GM18498 (cell line): ENCODE measurements around the gene BABAM1.

Experiments
- ATAC-seq: cut with Tn5 transposase; IDR thresholded peaks from one replicate; pipeline ENCODE4 v1.9.1; 2021; ENCODE audit warnings: mild to moderate bottlenecking, moderate library complexity; ENCODE audit not compliant: unreplicated experiment

BABAM1 gene

DNA sequence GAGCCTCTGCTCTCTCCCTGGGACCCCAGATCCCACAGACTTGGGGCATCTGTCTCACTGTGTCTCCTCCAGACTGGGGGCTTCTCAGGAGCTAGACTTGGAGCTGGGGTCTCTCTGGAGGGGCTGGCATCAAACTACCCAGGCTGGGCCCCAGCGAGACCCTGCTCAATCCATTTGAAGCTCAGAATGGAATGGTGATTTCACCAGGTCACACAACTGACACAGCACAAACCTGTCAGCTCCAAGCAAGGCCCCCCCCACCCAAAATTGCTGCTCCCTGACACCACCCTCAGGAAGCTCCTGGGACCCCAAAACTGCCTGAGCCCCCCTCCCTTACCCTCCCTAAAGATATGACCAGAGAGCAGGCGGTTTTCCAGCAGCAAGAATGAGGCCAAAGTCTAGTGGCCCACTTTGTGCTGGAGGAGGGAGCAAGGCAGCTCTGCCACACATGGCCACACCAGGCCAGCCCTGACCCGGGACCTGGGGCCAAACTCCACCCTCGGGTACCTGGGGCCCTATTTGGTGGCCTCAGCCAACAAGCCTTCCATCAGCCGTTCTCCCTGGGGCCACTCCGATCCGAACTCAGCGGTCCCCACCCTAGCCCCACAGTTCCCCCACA, 23.9 kb upstream of the BABAM1 start:
- no peak for ATAC-seq

DNA sequence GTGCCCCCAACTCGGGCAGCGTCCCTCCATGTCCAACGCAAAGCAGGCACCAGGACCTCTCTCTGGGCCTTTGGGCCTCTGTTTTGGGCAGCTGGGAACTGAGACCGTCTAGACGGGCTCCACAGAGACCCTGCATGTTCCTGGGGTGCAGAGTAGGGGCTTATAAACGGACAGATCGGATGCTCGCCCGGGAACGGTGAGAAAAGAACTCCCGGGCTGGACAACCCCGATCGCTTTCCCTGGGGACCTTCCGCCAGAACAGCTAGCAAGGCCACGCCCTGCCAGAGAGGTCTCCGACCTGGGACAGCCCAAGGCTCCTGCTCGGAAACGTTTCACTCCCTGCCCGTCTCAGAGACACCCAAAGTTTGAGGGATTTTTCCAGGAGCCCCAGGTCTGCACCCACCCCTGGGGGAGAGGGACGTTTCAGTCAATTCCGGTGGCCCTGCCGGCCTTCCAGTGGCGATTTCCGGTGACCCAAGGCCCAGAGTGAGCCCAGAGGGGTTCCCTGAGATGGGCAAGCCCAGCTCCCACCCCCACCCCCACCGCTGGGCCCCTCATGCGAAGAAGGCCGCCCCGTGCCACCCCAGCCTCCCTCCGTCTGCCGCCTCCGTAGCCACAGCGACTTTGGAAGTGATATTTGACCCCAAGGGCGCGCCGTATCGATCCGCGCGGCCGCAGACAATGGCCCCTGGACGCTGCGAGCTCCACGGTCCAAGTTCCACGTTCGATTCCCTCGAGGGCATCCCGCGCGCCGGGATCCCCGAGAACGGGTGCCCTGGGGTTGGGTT, 23.2 kb upstream of the BABAM1 start:
- no peak for ATAC-seq

DNA sequence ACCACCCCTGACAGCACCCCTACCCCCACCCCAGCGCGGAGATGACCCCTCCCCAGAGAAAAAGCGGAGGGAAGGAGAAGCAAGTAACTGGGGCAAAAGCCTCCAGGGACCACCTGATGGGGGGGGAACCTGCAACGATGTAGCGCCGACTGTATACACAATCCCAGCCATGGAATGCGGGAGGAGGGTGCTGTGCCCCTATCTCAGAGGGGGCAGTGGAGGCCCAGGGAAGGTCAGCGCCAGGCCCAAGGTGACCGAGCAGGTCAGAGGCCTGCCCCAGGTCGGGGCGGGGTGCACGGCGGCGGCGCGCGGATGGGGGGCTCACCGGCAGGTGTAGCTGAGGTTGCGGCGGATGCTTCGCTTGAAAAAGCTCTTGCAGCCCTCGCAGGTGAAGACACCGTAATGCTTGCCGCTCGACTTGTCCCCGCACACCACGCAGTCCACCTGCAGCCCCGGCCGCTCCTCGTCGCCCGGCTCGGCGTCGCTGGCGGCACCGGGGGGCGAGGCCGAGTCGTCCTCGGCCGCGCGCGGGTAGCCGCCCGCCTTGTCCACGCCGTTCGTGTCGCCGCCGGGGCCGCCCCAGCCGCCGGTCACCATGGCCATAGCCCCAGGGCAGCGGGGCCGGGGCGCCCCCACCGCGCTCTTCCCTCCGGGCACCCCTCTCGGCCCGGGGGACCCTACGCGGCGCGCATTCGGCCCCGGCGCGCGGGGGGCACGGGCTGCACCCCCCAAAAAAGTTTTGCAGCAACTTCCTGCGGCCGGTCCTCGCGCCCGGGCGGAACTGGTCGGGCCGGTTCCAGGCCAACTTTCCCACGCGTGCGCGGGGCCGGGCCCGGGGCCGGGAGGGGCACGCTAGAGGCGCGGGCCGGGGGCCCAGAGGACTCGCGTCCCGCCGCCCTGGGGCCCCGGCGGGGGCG, 22.4 kb upstream of the BABAM1 start:
- ATAC-seq: no peak

DNA sequence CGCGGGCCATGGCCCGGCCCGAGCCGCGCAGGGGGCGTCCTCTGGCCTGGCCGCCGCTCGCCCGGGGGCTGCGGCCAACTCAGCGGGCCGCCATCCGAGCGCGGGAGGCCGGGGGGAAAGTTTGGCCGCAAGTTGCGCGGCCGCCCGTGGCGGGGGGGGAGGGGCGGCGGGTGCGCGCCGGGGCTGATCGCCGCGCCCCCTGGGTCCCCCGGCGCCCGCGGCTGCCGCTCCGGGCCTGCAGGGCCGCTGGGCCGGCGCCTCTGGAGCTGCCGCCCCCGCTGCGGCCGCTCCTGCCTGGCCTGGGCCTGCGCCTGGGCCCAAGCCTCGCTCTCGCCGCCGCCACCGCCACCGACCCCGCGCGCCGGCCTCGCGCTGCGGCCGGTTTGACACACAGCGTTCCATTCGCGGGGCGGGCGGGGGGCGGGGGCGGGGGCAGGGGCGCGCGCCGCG, 21.7 kb upstream of the BABAM1 start, which contains the start of gene NR2F6:
NR2F6 (minus strand) TSS at position 385 of the 450 bp plus-strand sequence. CDS start 699 bp downstream, outside the sequence.
- ATAC-seq: peak; percentile 25

DNA sequence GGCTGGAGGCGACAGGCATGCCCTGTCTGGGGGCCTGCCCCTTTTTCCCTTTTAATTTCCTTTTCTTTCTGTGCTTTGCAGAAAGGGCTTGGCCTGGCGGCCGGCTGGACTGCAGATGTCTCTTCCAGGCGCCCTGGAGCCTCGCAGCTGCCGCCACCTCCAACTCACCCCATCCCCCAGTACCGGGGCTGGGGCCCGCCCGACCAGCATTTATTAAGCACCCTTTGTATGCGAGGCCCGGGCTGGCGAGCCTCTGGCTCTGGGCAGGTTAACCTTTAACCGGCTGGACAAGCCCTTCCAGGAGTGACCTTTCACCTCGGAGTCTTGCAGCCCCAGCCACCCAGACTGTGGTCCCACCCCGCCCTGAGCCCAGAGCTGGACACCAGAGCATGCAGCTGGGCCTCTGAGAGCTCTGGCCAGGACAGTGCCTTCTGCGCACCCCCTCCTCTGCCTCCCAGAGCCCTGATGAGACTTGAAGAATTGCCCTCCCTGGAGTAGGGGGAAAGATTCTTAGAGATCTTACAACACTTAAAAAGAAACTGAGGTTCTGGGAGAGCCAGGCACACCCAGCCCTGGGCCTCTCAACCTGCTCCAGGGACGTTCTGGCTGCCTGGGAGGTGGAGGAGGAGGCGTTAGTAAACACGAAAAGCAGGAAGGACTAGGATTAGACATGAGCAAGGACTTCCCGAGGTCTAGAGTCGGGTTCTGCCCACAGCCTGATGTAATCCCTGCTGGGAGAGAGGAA, 20.4 kb upstream of the BABAM1 start:
- no peak for ATAC-seq

DNA sequence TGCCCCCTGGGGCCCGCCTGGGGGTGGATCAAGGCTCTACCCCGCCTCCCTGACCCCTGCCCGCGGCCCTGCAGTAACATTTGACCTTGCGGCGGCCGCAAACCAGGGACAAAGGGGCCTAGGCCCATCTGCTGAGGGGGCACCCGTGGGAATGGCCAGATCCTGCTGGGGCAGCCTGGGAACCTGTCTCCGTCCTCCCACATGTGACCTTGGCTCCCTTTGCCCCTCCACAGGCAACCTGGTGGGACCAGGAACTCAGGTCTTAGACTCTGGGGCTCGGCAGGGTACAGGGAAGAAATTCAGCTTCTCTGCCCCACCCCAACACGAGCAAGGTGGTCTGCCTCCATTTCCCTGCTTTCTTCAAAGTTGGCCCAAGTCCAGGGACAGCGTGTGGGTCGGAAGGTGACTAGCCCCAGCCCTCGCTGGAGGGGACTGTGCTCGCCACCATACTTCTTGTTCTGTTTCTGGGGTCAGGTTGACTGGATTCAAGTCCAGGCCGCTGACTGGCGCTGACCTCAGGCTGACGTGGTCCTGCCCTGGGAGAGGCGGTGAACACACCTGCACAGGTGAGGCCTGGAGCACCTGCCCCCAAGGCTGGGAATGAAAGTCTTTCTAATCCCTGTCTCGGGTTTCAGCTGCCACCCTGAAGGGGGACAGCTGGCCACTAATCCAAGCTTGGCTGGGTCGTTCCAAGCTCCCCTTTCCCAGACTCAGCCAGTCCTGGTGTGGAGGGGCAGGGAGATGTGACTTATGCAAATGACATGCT, 19.0 kb upstream of the BABAM1 start:
- no peak for ATAC-seq

DNA sequence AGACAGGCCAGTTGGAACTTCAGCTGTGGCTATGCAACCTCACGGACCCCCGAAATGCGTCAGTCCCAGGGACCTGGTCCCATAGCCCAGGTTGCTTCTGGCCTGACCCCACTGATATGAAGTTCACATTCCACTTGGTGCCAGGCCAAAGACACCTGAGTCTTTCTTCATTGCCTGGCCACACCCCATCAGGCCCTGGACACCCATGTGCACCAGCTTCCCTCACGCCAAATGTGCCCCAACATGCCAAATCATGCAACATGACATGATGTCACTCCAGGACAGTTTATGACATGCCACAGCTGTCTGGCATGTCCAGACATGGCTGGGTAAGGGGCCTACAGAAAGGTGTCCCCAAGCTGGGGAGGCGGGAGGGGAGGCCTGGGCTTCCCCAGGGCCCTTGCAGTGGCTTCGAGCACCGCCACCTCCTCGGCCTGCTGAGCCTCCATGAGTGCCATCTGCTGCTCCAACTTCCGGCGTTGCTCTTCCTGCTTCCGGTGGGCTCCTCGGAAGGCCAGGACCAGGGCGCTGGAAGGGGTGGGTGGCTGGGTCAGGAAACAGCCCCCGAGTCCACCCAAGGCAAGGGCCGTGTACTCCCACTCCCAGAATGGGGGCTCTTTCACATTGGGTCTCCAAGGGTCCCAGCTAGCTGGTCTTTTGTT, 17.2 kb upstream of the BABAM1 start:
- no peak for ATAC-seq

DNA sequence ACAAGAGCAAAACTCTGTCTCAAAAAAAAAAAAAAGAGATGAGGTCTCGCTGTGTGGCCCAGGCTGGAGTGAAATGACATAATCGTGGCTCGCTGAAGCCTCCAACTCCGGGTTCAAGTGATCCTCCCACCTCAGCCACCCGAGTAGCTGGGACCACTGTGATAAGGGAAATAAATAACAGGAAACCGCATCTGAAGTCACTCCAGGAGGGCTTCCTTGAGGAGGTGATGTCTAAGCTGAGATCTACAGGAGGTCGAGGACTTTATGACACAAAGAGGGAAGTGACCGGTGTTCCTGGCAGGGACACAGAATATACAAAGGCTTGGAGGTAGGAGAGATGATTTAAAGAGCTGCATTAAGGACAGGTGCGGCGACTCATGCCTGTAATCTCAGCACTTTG, 12.6 kb upstream of the BABAM1 start:
- no peak for ATAC-seq

DNA sequence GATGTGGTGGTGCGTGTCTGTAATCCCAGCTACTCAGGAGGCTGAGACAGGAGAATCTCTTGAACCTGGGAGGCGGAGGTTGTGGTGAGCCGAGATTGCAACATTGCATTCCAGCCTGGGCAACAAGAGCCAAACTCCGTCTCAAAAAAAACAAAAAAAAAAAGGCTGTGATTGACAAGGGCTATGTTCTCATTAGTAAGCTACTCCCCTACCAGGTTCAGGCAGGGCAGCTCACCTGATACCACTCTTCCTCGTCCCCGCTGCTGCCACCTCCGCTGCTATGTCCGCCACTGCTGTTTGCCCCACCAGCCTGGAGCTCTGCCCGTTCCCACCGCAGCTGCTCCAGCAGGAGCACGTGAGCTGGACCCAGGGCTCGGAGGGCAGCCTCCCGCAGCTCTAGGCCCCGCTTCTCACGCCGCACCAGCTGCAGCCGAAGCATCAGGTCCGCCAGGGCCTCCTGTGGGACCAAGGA, 12.1 kb upstream of the BABAM1 start:
- ATAC-seq: no peak

DNA sequence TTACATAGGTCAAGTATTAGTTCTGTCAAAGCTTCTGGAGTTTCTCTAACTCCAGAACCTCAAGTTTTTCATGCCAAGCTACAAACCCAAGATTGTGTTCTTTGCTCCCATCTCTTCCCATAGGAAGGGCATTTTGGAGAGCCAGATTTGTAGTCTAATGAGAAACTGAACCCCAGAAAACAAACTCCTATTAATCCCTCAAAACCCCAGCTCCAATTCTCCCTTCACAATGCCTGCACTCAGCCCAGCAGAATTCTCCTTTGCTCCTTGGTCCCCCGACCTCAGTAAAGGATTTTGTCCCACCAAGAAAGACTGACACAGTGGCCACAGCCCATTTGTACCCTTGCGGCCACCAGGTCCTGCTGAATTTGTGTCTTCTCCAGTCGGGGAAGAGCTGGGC, 11.1 kb upstream of the BABAM1 start:
- ATAC-seq: no peak

DNA sequence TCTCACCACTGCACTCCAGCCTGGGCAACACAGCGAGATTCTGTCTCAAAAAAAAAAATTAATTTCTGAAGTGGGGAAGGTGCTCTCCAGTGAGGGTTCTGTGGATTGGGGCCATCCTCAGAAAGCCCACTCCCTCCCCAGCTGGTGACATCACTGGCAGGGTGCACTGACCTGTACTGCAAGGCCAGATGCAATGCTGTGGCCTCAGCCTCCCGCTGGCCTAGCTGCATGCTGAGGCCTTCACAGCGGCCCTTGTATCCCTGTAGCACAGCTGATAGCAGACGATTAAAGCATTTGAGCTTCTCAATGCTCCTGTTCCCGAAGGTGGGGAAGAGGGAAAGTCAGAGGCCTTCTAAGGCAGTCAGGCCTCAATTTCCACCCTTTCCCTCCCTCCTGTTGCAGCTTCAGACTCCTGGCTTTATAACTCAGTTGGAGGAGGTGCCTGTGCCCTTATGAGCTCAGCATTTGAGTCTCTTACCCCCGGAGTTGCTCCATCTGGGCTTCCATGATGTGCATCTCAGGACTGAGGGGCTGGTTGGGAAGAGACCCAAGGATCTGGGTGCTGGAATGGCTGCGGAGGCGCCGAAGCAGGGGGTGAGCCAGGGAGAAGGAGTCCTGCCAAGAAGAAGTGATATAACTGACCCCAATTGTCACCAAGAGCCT, 8.0 kb upstream of the BABAM1 start:
- no peak for ATAC-seq

DNA sequence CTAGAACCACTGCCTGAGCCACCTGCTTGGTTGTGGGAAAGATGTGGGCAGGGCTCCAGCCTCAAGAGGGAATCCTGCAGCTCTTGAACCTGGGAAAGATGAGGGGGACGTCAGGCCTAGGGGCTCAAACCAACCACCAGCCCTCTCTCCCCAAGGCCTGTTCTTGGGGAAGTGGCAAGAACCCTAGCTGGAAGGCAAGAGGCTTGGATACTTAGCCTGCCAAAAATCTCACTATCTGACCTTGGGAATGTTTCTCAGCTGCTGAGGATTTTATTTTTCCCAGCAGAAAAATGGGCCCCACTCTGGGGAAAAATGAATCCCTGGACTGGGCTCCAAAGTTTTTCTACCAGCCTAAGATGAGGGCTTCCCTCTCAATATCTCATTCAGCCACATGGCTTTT, 7.3 kb upstream of the BABAM1 start:
- ATAC-seq: no peak

DNA sequence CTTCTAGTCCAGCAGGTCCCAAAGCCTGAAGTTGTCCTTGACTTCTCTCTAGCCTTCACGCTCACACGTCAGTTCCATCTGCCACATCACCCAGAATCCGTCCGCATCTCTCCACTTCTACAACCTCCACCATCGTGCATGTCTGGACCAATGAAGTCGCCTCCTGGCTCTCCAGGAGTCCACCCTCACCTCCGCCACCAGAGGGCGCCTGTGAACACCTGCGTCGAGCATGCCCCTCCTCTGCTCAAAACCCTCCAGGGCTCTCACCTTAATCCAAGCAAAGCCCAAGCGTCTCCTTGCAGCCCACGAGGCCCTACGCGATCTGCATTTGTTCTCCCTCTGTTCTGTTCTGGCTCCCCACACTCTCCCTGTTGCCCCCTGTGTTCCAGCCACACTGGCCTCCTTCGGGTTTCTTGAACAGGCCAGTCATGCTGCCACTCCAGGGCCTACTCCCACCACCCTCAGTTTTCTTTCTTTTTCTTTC, 6.4 kb upstream of the BABAM1 start:
- ATAC-seq: peak; percentile 75

DNA sequence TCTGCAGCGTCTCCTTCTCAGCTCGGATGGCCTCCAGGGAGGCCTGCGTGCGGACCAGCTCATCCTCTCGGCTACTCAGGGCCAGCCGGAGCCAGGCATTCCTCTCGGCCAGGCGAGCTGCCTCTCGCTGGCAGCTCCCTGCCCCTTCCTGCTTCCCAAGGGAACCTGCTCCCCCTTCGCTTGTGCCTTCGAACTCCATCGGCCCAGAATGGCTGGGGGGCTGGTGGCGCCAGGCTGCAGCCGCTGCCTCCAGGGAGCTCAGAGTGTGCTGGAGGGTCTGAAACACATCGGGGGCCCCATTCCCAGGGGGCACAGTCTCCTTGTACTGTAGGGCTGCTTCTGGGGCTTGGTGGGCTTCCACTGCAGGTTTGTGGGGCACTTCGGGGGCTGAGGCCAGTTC, 4.7 kb upstream of the BABAM1 start:
- ATAC-seq: no peak

DNA sequence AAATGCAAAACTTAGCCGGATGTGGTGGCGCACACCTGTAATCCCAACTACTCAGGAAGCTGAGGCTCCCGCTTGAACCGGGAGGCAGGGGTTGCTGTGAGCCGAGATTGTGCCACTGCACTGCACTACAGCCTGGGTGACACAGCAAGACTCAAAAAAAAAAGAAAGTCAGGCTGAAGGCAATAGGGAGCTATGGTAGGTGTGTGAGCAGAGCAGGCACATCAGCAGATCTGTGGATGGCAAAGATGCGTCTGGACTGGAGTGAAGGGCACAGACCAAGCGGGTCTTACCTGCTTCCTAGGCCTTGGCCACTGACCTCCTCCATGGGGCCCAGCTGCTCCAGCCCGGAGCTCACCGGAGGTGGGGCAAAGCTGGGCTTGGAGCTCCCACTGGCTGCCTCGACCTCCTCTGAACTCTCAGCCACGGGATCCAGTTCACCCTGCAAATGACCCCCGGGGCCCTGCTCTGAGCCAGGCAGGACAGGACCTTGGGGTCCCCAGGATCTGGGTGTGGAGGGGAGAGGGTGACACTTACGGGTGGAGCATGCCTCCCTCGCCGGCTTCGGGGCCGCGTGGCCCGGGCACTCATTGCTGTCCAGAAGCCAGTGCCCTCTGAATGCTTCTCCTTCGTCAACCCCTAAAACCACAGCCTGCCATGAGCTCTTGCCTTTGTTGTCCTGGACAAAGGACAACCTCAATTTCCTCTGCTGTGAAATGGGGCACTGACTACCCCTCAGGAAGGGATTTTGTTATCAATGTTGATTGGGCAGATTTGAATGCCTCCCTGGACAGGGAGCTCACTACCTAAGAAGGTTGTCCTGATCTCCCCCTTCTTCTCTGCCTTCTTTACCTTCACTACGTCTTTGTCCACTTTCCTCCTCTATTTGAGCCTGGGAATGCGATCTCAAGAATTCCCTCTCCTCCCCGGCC, 3.3 kb upstream of the BABAM1 start:
- ATAC-seq: no peak

DNA sequence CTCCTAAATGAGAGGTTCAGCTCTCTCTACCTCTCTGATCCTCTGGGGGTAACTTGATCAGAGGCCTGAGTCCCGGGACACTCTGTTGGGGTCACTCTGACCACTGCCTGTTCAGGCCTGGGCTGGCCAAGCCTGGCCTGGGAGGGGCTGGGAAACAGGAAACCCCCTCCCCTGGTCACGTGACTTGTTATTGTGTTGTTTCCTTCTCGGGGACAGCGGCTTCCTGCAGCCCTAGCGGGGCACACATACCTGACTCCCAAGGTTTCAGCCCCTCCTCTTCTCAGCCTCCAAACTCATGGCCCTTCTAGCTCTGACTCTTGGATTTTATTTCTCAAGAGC, 2.6 kb upstream of the BABAM1 start, which contains the start of gene USHBP1:
USHBP1 (minus strand) TSS at position 105 of the 339 bp plus-strand sequence. CDS start 446 bp downstream, outside the sequence.
- ATAC-seq: no peak

DNA sequence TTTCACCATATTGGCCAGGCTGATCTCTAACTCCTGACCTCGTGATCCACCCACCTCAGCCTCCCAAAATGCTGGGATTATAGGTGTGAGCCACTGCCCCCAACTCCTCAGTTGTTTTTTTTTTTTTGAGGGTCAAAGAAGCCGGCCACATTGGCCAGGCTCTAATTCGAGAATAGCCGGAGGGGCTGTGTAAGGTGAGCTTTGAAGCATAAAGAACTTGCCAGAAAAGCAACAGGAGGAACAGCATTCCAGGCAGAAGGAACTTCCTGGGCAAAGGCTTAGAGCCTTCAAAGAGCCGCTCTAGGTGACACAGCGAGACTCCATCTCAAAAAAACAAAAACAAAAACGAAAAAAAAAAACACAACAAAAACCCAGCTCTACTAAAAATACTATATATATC, 1.2 kb upstream of the BABAM1 start:
- ATAC-seq: no peak

DNA sequence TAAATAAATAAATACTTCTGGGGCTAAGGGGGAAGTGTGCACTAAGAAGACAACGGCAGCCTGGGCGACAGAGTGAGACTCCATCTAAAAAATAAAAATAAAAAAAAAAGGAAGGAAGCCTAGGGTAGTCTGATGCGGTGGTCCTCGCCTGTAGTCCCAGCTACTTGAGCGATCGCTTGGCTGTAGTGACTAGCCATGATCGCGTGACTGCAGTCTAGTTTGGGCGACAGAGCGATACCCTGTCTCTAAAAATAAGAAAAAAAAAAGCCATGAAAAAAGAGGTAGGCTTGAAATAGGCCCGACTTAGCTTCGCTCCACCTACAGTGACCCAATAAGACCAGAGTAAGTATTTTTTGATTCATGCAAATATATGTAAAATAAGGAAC, 661 bp upstream of the BABAM1 start:
- no peak for ATAC-seq
